ENCODE data around the gene DCHS1. TPM values are rescaled to one million over a fixed set of nuclear protein-coding genes. Genes with fewer than 3 reads are reported as not detected.

The DCHS1 gene
- total and polyA plus RNA-seq, 4 experiments from 2014 or later = 0.47 to 6.7 (median 4.4) TPM

Other genes starting within 250 kb of the DCHS1 start
- gene APBB1, start 236.7 kb downstream of the DCHS1 start, total RNA-seq = 10 to 100 TPM; 93.2 to 93.5 TPM
- 100 to 1,000 TPM in 1 of 2 donors, 10 to 100 TPM in 1; 84.7 to 107 TPM for gene APBB1, start 236.7 kb downstream of the DCHS1 start, polyA plus RNA-seq
- 1 to 10 TPM in 1 of 2 experiments, under 1 TPM in 1; 0.83 to 1.3 TPM for gene HPX, start 214.8 kb downstream of the DCHS1 start, total RNA-seq
- gene HPX, start 214.8 kb downstream of the DCHS1 start, polyA plus RNA-seq = not detected
- 10 to 100 TPM; 22.9 to 23.1 TPM for gene TRIM3, start 181.9 kb downstream of the DCHS1 start, total RNA-seq
- gene TRIM3, start 181.9 kb downstream of the DCHS1 start, polyA plus RNA-seq = 1 to 10 TPM; 1.2 to 3.5 TPM
- 10 to 100 TPM; 53.9 to 56.9 TPM for gene ARFIP2, start 174.5 kb downstream of the DCHS1 start, total RNA-seq
- 10 to 100 TPM; 34.1 to 35.8 TPM for gene ARFIP2, start 174.5 kb downstream of the DCHS1 start, polyA plus RNA-seq
- gene TIMM10B, start 174.3 kb downstream of the DCHS1 start, total RNA-seq = 10 to 100 TPM; 54.7 to 60.3 TPM
- 10 to 100 TPM; 29.9 to 32.4 TPM for gene TIMM10B, start 174.3 kb downstream of the DCHS1 start, polyA plus RNA-seq
- gene DNHD1, start 158.5 kb downstream of the DCHS1 start, total RNA-seq = 10 to 100 TPM; 45.9 to 54.0 TPM
- gene DNHD1, start 158.5 kb downstream of the DCHS1 start, polyA plus RNA-seq = 1 to 10 TPM; 1.2 to 1.4 TPM
- gene RRP8, start 52.2 kb downstream of the DCHS1 start, total RNA-seq = 10 to 100 TPM; 29.9 to 36.0 TPM
- gene RRP8, start 52.2 kb downstream of the DCHS1 start, polyA plus RNA-seq = 10 to 100 TPM; 19.5 to 28.4 TPM
- gene ILK, start 52.0 kb downstream of the DCHS1 start, total RNA-seq = 100 to 1,000 TPM; 131 to 132 TPM
- 100 to 1,000 TPM; 121 to 129 TPM for gene ILK, start 52.0 kb downstream of the DCHS1 start, polyA plus RNA-seq
- 100 to 1,000 TPM; 116 to 120 TPM for gene TAF10, start 43.6 kb downstream of the DCHS1 start, total RNA-seq
- 100 to 1,000 TPM; 171 to 367 TPM for gene TAF10, start 43.6 kb downstream of the DCHS1 start, polyA plus RNA-seq
- 100 to 1,000 TPM; 194 to 198 TPM for gene TPP1, start 36.4 kb downstream of the DCHS1 start, total RNA-seq
- gene TPP1, start 36.4 kb downstream of the DCHS1 start, polyA plus RNA-seq = 100 to 1,000 TPM; 103 to 144 TPM
- gene MRPL17, start 27.5 kb upstream of the DCHS1 start, total RNA-seq = 10 to 100 TPM; 33.4 to 36.9 TPM
- 10 to 100 TPM; 12.7 to 42.6 TPM for gene MRPL17, start 27.5 kb upstream of the DCHS1 start, polyA plus RNA-seq
- gene OR2AG2, start 116.2 kb upstream of the DCHS1 start, total RNA-seq = not detected
- gene OR2AG2, start 116.2 kb upstream of the DCHS1 start, polyA plus RNA-seq = not detected
- gene OR2AG1, start 127.2 kb upstream of the DCHS1 start, total RNA-seq = not detected
- not detected for gene OR2AG1, start 127.2 kb upstream of the DCHS1 start, polyA plus RNA-seq
- gene OR6A2, start 143.9 kb upstream of the DCHS1 start, total RNA-seq = not detected
- not detected for gene OR6A2, start 143.9 kb upstream of the DCHS1 start, polyA plus RNA-seq
- gene OR10A5, start 189.9 kb upstream of the DCHS1 start, total RNA-seq = not detected
- gene OR10A5, start 189.9 kb upstream of the DCHS1 start, polyA plus RNA-seq = not detected
- gene OR10A2, start 207.2 kb upstream of the DCHS1 start, total RNA-seq = not detected
- gene OR10A2, start 207.2 kb upstream of the DCHS1 start, polyA plus RNA-seq = not detected
- not detected for gene OR10A4, start 220.8 kb upstream of the DCHS1 start, total RNA-seq
- gene OR10A4, start 220.8 kb upstream of the DCHS1 start, polyA plus RNA-seq = not detected
- gene OR2D2, start 236.7 kb upstream of the DCHS1 start, total RNA-seq = not detected
- not detected for gene OR2D2, start 236.7 kb upstream of the DCHS1 start, polyA plus RNA-seq